ENCODE data around the gene SIPA1L3. TPM values are rescaled to one million over a fixed set of nuclear protein-coding genes. Genes with fewer than 3 reads are reported as not detected.
"Not testable (repeated sequence)": the region's sequence is repeated elsewhere in the genome, so short reads cannot be mapped to it uniquely, and the experiment has no call there.

Gene SIPA1L3
- total and polyA plus RNA-seq, 2 donors from 2014 or later = 5.8 to 61.7 TPM

GRCh38 chr19:38025909-38026307 lies 118.9 kb downstream of the SIPA1L3 start:
- intact Hi-C loops (cut with DNase I) = no loop called here
- no peaks in the 10 kb centered on the region for H3K9me3 ChIP-seq (ENCODE audit: control insufficient read depth in 2 of 3, insufficient read depth in 1 of 3, low read length in 3 of 3)
- H3K4me1 ChIP-seq (ENCODE audit: control insufficient read depth in 2 of 3, insufficient read depth in 2 of 3, low read depth in 1 of 3, low read length in 3 of 3) = peaks cover 0 to 13% (median 0%) of the 10 kb centered on the region in 3 donors
- no peak overlapping the region for H3K27ac ChIP-seq (ENCODE audit: low read depth in 2 of 2, low read length in 2 of 2)
- FAIRE-seq (no peak), DNase-seq (peak in 1 of 5 donors; percentile 13)
- TF ChIP-seq CTCF (IDR thresholded peaks at IDR 0.05; ENCODE audit: borderline replicate concordance, extremely low read depth, insufficient read depth) = no peak
- no peaks in the 10 kb centered on the region for H3K27me3 ChIP-seq (ENCODE audit: control insufficient read depth, insufficient read depth, low read length)
- no peak overlapping the region for H3K4me3 ChIP-seq (ENCODE audit: low read length in 3 of 3)
- H3K36me3 ChIP-seq (ENCODE audit: control insufficient read depth in 2 of 3, insufficient read depth in 3 of 3, low read length in 3 of 3) = no peaks in the 10 kb centered on the region
- no peak overlapping the region for H3K9ac ChIP-seq (ENCODE audit: low read length in 3 of 3)

- no peak for FAIRE-seq
- Histone ChIP-seq H3K4me3 (ENCODE audit: low read length in 3 of 3) (no peak overlapping the region), H3K27me3 (ENCODE audit: control insufficient read depth, insufficient read depth, low read length) (no peaks in the 10 kb centered on the region), H3K27ac (ENCODE audit: low read depth in 2 of 2, low read length in 2 of 2) (no peak overlapping the region), H3K4me1 (ENCODE audit: control insufficient read depth in 2 of 3, insufficient read depth in 2 of 3, low read depth in 1 of 3, low read length in 3 of 3) (peaks cover 0 to 12% (median 4%) of the 10 kb centered on the region in 3 donors), H3K9ac (ENCODE audit: low read length in 3 of 3) (no peak overlapping the region), H3K9me3 (ENCODE audit: control insufficient read depth in 2 of 3, insufficient read depth in 1 of 3, low read length in 3 of 3) (no peaks in the 10 kb centered on the region), H3K36me3 (ENCODE audit: control insufficient read depth in 2 of 3, insufficient read depth in 3 of 3, low read length in 3 of 3) (no peaks in the 10 kb centered on the region)
- TF ChIP-seq CTCF (IDR thresholded peaks at IDR 0.05; ENCODE audit: borderline replicate concordance, extremely low read depth, insufficient read depth) = no peak
- intact Hi-C loops (cut with DNase I) = no loop called here
- peak in 1 of 5 donors; percentile 11 for DNase-seq
Observed at GRCh38 chr19:38028913-38029510, 122.0 kb downstream of the SIPA1L3 start.

- H3K27me3 ChIP-seq (ENCODE audit: control insufficient read depth, insufficient read depth, low read length); FAIRE-seq; H3K4me3 ChIP-seq (ENCODE audit: low read length in 3 of 3); H3K36me3 ChIP-seq (ENCODE audit: control insufficient read depth in 2 of 3, insufficient read depth in 3 of 3, low read length in 3 of 3); H3K27ac ChIP-seq (ENCODE audit: low read depth in 2 of 2, low read length in 2 of 2); H3K9me3 ChIP-seq (ENCODE audit: control insufficient read depth in 2 of 3, insufficient read depth in 1 of 3, low read length in 3 of 3); H3K9ac ChIP-seq (ENCODE audit: low read length in 3 of 3); intact Hi-C loops (cut with DNase I); H3K4me1 ChIP-seq (ENCODE audit: control insufficient read depth in 2 of 3, insufficient read depth in 2 of 3, low read depth in 1 of 3, low read length in 3 of 3): not testable (repeated sequence)
- peak in 1 of 5 donors; percentile 18 for DNase-seq
Observed at GRCh38 chr19:38030001-38030400, 123.0 kb downstream of the SIPA1L3 start.

GRCh38 chr19:38030686-38031422 lies 123.8 kb downstream of the SIPA1L3 start:
- no peak for TF ChIP-seq CTCF (IDR thresholded peaks at IDR 0.05; ENCODE audit: borderline replicate concordance, extremely low read depth, insufficient read depth)
- Histone ChIP-seq H3K9ac (ENCODE audit: low read length in 3 of 3) (no peak overlapping the region), H3K4me1 (ENCODE audit: control insufficient read depth in 2 of 3, insufficient read depth in 2 of 3, low read depth in 1 of 3, low read length in 3 of 3) (peaks cover 0 to 7% (median 6%) of the 10 kb centered on the region in 3 donors), H3K9me3 (ENCODE audit: control insufficient read depth in 2 of 3, insufficient read depth in 1 of 3, low read length in 3 of 3) (no peaks in the 10 kb centered on the region), H3K36me3 (ENCODE audit: control insufficient read depth in 2 of 3, insufficient read depth in 3 of 3, low read length in 3 of 3) (no peaks in the 10 kb centered on the region), H3K27ac (ENCODE audit: low read depth in 2 of 2, low read length in 2 of 2) (no peak overlapping the region), H3K4me3 (ENCODE audit: low read length in 3 of 3) (no peak overlapping the region), H3K27me3 (ENCODE audit: control insufficient read depth, insufficient read depth, low read length) (no peaks in the 10 kb centered on the region)
- DNase-seq (peak in 3 of 5 donors; percentile 30 to 58 (median 36)), FAIRE-seq (no peak)
- intact Hi-C loops (cut with DNase I) = no loop called here
